Activated T-cell treated with anti-CD3 and anti-CD28 coated beads, Interleukin-2, amount 50 U/mL, for 72 hours (primary cell): ENCODE data around the gene GABARAP. TPM values are rescaled to one million over a fixed set of nuclear protein-coding genes. Genes with fewer than 3 reads are reported as not detected.
A peak's percentile ranks its signal among the peaks of the same experiment; 100 is the strongest.
"Not testable (repeated sequence)": the region's sequence is repeated elsewhere in the genome, so short reads cannot be mapped to it uniquely, and the experiment has no call there.

Source experiments
- ATAC-seq, 2 donors: fragments of 150-1000 bp; cut with Tn5 transposase; replicated peaks in 1 of 2; 2 replicates each; pipeline ENCODE4 v1.10.0; 2021; ENCODE audit warnings: moderate library complexity in 2 of 2, mild to moderate bottlenecking in 1 of 2
- DNase-seq, 2 donors: peaks; one replicate each; pipeline ENCODE4 v3.0.0; 2021 to 2022; ENCODE audit warnings: mixed read lengths in 1 of 2
- H3K27ac Mint-ChIP-seq: one replicate; pipeline ENCODE4 v1.8.0; 2022; ENCODE audit warnings: mild to moderate bottlenecking, moderate library complexity, mixed read lengths
- H3K27me3 Mint-ChIP-seq: one replicate; pipeline ENCODE4 v1.8.0; 2022; ENCODE audit warnings: low read depth, mixed read lengths
- H3K36me3 Mint-ChIP-seq, 2 donors: one replicate each; pipeline ENCODE4 v1.8.0; 2022; ENCODE audit warnings: mixed read lengths in 2 of 2, mild to moderate bottlenecking in 1 of 2; ENCODE audit not compliant: insufficient read depth in 2 of 2
- H3K4me1 Mint-ChIP-seq: one replicate; pipeline ENCODE4 v1.8.0; 2022; ENCODE audit warnings: low read depth, mixed read lengths
- H3K4me3 Mint-ChIP-seq, 2 donors: one replicate each; pipeline ENCODE4 v1.8.0; 2022; ENCODE audit warnings: mild to moderate bottlenecking in 2 of 2, mixed read lengths in 2 of 2, moderate library complexity in 2 of 2
- H3K9me3 Mint-ChIP-seq, 2 donors: one replicate each; pipeline ENCODE4 v1.8.0; 2022; ENCODE audit warnings: mixed read lengths in 2 of 2
- total RNA-seq, 2 donors: library from RNA; stranded (reverse); gene quantifications; one replicate each; pipeline ENCODE4 v1.2.3, GENCODE V29; 2022

GABARAP gene
- total RNA-seq, 2 donors from 2014 or later = 244 to 246 TPM

DNA sequence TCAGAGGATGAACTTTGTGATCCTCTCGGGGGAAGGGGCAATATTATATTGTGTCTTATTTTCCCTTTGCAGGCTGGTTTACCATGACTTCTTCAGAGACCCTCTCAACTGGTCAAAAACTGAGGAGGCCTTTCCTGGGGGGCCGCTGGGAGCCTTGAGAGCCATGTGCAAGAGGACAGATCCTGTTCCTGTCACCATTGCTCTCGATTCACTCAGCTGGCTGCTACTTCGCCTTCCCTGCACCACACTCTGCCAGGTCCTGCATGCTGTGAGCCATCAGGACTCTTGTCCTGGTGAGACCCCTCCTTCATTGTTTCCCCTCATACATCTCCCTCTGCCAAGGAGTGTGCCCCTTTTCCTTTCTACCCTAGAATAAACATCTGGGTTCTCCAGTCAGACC, 12.3 kb upstream of the GABARAP start:
- ATAC-seq (no peak), DNase-seq (no peak)
- Mint-ChIP-seq H3K4me1 (peaks cover 44% of the 10 kb centered on the region), H3K36me3 (peaks cover 7 to 22% of the 10 kb centered on the region in 2 donors), H3K4me3 (no peak overlapping the region), H3K27ac (peak overlapping the region; percentile 84), H3K27me3 (no peaks in the 10 kb centered on the region), H3K9me3 (no peaks in the 10 kb centered on the region)

DNA sequence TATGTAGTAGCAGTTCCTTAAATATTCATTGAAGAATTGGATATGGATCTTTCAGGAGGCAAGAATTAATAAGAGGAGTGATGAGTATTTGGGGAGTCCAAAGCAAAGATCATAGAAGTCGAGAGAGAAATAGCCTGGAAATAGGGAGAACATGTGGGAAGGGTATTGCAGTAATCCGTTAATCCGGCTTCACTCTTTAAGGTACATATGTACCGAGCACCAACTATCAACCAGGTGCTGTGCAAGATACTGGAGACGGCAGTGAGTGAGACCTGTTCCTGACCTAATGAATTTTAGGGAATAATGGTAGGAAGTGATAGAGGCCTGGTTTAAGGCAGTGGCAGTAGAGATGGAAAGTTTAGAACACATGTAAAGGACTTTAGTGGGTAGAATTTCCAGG, 10.8 kb upstream of the GABARAP start:
- Mint-ChIP-seq H3K36me3 (peaks cover 7 to 22% of the 10 kb centered on the region in 2 donors), H3K9me3 (no peaks in the 10 kb centered on the region)

DNA sequence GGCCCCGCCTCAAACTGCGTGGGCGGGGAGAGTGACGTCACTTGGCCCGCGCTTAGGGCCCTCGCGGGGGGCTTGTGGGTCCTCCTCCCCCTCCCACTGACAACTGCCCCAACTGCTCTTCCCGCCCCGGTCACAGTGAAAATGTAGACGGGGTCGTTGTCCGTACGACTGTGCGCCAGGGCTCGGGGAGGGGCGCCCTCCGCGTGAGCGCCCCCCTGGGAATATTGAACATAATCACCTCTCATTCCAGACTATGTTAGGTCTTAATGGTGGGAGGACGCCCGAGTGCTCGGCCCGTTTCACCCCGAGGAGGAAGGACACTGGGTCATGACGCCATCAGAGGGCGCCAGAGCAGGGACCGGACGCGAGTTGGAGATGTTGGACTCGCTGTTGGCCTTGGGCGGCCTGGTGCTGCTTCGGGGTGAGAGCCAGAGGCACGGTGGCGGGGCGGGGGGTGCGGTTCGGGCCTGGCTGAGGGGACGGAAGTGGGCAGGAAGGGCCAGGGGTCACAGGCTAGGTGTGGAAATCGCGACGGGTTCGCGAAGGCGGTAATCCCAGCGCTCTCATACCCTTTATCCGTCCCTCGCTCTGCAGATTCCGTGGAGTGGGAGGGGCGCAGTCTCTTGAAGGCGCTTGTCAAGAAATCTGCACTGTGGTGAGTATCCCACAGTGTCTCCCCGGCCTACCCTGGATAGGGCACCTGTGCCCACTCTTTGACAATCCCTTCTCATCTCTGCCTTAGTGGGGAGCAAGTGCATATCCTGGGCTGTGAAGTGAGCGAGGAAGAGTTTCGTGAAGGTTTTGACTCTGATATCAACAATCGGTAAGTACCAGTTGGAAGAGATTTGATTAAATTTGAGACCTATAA, 10.2 kb upstream of the GABARAP start, which contains the start of gene ELP5:
Gene ELP5 (plus strand): TSS at position 40 of the 868 bp plus-strand sequence. CDS start 336 bp downstream, at position 376.
- H3K36me3 Mint-ChIP-seq = peaks cover 7 to 22% of the 10 kb centered on the region in 2 donors
- peaks cover 46% of the 10 kb centered on the region for H3K4me1 Mint-ChIP-seq
- peak within 1 kb of the TSS; percentile 98 for H3K27ac Mint-ChIP-seq

More for the DNA sequence above, 10.8 kb upstream of the GABARAP start:
- ATAC-seq = no peak
- no peaks in the 10 kb centered on the region for H3K27me3 Mint-ChIP-seq
- peak overlapping the region; percentile 85 for H3K27ac Mint-ChIP-seq
- no peak for DNase-seq
- peaks cover 46% of the 10 kb centered on the region for H3K4me1 Mint-ChIP-seq
- H3K4me3 Mint-ChIP-seq = peak overlapping the region; percentile 88 to 99

DNA sequence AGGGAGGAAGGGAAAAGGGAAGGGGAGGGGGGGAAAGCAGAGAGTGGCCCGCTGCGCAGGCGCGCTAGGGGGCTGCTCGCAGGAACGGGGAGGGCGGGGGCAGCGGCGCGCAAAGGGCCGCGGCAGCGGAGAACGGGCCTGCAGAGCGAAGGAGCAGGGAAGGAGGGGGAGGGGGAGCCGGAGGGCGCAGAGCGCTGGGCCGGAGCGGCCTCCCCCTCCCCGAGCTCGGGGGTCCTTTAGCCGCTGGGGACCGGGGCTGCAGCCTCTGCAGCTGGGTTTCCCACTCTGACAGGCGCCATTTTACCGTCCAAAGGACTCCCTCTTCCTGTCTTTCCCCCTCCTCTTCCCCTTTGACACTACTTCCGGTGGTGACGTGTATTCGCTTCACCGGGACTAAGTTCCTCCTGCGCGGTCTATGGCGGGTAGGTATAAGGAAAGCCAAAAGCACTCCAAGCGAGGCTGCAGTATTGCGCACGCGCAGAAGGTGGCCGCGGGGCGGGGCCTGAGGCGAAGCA, 9.5 kb upstream of the GABARAP start, which contains the start of gene CTDNEP1:
Gene CTDNEP1 (minus strand): TSS at position 74 of the 515 bp plus-strand sequence. CDS start 438 bp downstream, outside the sequence.
- H3K4me3 Mint-ChIP-seq = peak within 1 kb of the TSS; percentile 93 to 99
- H3K27me3 Mint-ChIP-seq = no peaks in the 10 kb centered on the region
- H3K27ac Mint-ChIP-seq = peak within 1 kb of the TSS; percentile 98
- no peaks in the 10 kb centered on the region for H3K9me3 Mint-ChIP-seq
- peaks cover 7 to 18% of the 10 kb centered on the region in 2 donors for H3K36me3 Mint-ChIP-seq
- ATAC-seq (peak; percentile 96 to 97), DNase-seq (peak; percentile 98 to 99)
- H3K4me1 Mint-ChIP-seq = peaks cover 46% of the 10 kb centered on the region

More for the DNA sequence above, 10.2 kb upstream of the GABARAP start, which contains the start of gene ELP5:
- H3K4me3 Mint-ChIP-seq = peak within 1 kb of the TSS; percentile 93 to 99
- no peaks in the 10 kb centered on the region for H3K27me3 Mint-ChIP-seq
- DNase-seq (peak; percentile 92 to 94), ATAC-seq (peak; percentile 75 to 76)
- H3K9me3 Mint-ChIP-seq = no peaks in the 10 kb centered on the region

DNA sequence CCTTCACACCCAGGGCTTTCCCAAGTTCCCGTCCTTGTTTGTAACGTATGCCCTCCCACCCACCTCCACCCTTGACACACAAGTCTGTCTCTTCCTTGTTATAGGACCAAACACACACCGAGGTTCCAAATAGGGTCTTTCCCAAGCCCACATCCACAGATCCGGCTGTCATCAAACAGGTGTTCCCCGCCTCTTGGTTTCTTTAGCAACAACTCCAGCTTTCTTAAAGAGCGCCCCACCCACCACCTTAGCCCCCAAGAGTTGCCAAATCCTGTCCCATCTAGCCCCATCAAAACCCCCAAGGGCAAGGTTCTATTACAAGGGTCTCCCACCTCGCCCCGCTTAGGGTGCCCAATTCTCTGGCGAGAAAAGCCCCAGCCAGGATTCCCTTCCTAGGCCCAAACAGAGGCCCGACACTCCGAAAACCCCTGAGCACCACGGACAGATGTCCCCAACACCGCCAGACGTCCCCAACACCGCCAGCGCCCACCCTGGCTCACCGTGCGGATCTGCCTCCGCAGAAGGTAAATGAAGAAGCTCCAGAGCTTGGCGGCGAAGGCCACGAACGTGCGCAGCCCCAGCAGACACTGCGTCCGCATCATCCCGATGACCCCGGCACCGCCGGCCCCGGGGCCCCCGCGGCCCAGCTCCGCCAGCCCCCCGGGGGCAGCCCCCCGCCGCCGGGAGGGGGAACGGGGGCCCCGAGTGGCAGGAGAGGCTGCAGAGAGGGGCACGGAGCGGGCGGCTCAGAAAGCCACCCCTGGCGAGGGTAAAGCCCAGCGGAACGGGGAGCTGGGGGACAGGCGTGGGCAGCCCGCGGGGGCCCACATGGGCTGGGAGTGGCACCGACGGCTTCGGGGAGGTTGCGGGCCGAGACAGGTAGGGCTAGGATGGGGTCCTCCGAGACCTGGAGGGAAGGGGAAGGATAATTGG, 8.7 kb upstream of the GABARAP start:
- DNase-seq = no peak
- Mint-ChIP-seq H3K36me3 (peaks cover 9 to 20% of the 10 kb centered on the region in 2 donors), H3K27ac (peak overlapping the region; percentile 98), H3K4me1 (peaks cover 46% of the 10 kb centered on the region), H3K27me3 (no peaks in the 10 kb centered on the region), H3K9me3 (no peaks in the 10 kb centered on the region), H3K4me3 (peak overlapping the region; percentile 93 to 99)
- peak; percentile 4 for ATAC-seq

DNA sequence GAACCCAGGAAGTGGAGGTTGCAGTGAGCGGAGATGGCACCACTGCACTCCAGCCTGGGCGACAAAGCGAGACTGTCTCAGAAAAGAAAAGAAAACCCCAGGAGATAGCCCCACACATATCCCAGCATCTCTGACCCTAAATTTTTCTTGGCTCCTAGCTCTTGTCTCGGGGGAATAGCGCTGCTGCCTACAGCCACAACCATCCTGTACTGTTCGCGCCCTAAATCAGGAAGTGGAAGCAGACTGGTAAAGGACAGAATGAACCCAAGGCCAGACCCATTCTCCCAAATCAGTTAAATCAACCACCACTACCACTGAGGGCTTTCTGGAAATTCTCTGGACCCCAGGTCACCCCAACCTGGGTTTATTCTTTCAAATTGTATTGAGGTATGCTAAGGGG, 7.6 kb upstream of the GABARAP start:
- DNase-seq (no peak), ATAC-seq (no peak)
- Mint-ChIP-seq H3K4me3 (peak overlapping the region; percentile 93 to 99), H3K36me3 (peaks cover 9 to 22% of the 10 kb centered on the region in 2 donors), H3K27me3 (no peaks in the 10 kb centered on the region), H3K27ac (peak overlapping the region; percentile 98), H3K9me3 (no peaks in the 10 kb centered on the region), H3K4me1 (peaks cover 46% of the 10 kb centered on the region)

DNA sequence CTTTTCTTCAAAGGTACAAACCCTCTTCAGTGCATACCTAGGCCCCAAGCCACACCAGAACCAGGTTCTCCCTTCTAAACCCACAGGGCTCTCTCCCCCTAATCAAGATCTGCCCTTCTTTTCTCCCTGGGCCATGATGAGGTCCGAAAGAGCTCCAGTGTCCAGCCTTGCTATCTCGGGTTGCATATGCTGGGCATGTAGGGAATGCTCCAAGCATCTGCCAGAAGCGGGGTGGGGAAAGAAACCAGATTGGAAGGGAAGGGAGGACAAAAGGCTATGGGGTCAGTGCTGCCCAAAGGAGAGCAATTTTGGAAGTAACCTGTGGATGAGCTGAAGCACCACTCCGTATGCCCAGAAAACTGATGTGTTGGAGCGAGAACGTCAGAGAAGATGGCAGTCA, 7.0 kb upstream of the GABARAP start:
- no peak for ATAC-seq
- H3K27ac Mint-ChIP-seq = peak overlapping the region; percentile 92
- peaks cover 9 to 20% of the 10 kb centered on the region in 2 donors for H3K36me3 Mint-ChIP-seq

DNA sequence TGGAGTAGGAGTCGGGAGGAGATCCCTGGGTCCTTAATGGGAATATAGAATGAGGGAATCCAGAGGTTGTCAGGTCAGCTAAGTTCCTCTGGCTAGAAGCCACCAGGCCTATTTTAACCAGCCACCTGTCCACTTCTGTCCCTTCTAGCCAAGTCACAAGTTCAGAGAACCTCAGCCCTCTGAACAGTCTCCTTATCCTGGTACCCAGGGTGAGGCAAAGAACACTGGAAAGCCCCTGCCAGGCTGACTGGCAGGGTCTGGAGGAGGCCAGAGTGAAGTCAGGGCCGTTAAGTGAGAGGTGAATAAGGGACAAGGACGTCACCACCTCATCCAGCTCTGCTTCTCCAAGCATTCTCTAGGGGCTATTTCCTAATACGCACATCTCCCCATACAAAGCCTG, 6.5 kb upstream of the GABARAP start:
- Mint-ChIP-seq H3K27ac (peak overlapping the region; percentile 92), H3K4me1 (peaks cover 41% of the 10 kb centered on the region), H3K36me3 (peaks cover 9 to 20% of the 10 kb centered on the region in 2 donors), H3K27me3 (no peaks in the 10 kb centered on the region), H3K4me3 (peak overlapping the region; percentile 93 to 99), H3K9me3 (no peaks in the 10 kb centered on the region)
- DNase-seq = no peak
- no peak for ATAC-seq

More for the DNA sequence above, 7.0 kb upstream of the GABARAP start:
- no peak for DNase-seq
- no peaks in the 10 kb centered on the region for H3K27me3 Mint-ChIP-seq
- peaks cover 45% of the 10 kb centered on the region for H3K4me1 Mint-ChIP-seq
- no peaks in the 10 kb centered on the region for H3K9me3 Mint-ChIP-seq
- H3K4me3 Mint-ChIP-seq = peak overlapping the region; percentile 93 to 99

DNA sequence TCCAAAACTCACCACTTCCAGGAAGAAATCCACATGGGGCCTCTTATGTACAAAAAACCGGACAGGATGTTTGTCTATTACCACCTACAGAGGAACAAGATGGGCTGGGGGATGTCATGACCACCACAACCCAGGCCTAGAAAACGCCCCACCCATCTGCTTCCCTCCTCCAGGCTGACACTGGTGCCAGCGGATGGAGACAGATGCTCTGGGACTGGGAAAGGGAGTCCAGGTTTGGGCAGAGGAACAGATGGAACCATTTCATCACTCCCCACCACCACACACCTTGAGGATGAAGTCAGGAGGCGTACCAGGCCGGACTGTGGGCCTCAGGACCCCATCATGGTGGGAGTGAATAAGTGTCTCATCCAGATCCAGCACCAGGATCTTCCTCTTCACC, 4.5 kb upstream of the GABARAP start:
- Mint-ChIP-seq H3K4me1 (peaks cover 34% of the 10 kb centered on the region), H3K4me3 (no peak overlapping the region), H3K9me3 (no peaks in the 10 kb centered on the region), H3K27me3 (no peaks in the 10 kb centered on the region), H3K27ac (peak overlapping the region; percentile 17), H3K36me3 (peaks cover 7 to 18% of the 10 kb centered on the region in 2 donors)
- ATAC-seq (no peak), DNase-seq (no peak)

DNA sequence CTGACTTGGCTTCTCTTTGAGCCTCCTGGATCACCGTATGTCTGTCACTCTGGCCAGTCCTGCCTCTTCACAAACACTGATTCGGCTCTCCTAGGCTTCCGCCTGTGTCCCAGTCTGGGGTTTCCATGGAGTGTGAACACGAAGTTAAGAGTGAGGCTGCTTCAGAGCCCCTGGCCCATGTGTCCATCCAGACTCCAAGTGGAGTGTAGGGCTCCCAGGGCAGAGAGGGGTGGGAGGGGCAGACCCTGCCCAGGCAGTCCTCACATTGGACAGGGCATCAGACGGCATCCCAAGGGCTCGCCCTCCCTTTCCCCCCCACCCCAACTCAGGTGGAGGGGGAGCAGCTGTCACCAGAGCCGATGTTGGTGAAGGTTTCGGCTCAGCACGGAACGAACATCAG, 1.6 kb upstream of the GABARAP start:
- H3K36me3 Mint-ChIP-seq = peaks cover 8 to 16% of the 10 kb centered on the region in 2 donors
- not testable (repeated sequence) for DNase-seq, ATAC-seq, H3K27ac Mint-ChIP-seq, H3K27me3 Mint-ChIP-seq, H3K9me3 Mint-ChIP-seq
- H3K4me3 Mint-ChIP-seq = peak overlapping the region in 1 of 2 donors; percentile 100
- H3K4me1 Mint-ChIP-seq = peaks cover 39% of the 10 kb centered on the region

DNA sequence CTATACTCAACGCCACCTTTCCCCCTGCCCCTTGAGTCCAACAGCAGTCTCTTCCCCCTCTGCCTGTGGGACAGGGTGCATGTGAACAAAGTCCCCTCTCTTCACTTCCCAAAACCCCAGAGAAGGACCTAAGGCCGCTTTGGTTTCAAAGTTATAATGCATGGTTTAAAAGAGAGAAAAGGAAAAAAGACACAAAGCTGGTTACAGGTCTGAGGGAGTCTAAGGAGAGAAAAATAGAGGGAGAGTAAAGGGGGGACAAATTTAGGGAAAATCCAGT, 1.1 kb upstream of the GABARAP start:
- ATAC-seq = no peak
- H3K4me1 Mint-ChIP-seq = peaks cover 35% of the 10 kb centered on the region
- no peaks in the 10 kb centered on the region for H3K27me3 Mint-ChIP-seq
- peak overlapping the region; percentile 93 to 100 for H3K4me3 Mint-ChIP-seq
- H3K27ac Mint-ChIP-seq = peak overlapping the region; percentile 75
- peaks cover 11 to 18% of the 10 kb centered on the region in 2 donors for H3K36me3 Mint-ChIP-seq
- DNase-seq = no peak
- no peaks in the 10 kb centered on the region for H3K9me3 Mint-ChIP-seq

DNA sequence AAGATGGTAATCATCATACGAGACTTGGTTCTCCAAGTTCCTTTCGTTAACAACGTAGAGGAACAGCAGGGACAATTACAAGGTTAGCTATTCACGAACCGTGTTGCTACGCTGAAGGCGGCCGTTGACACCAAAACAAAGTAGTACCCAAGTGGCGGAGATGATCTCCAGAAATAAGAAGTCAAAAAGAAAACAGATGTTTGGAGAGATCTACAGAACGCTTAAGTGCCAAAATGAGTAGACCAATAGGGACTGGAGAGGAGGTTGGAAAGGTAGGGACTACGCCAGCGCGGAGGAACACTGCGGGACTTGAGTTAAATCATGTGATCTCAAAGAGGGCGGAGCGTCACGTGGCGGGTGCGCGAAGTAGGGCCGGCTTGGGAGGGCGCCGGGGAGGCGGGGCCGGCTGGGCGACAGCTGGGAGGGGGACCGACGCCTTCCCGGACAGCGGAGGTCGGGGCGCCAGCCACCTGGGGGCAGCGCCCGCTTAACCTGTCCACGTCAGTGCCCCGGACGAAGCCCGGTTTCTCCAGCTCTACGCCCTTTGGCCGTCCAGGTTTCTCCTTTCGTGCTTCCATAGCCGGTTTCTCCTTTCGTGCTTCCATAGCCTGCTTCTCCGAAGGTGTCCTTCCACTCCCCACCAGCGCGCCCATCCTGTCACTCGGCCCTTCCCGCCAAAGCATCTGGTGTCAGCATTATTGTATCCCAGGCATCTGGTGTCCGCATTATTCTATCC, 636 bp upstream of the GABARAP start:
- H3K36me3 Mint-ChIP-seq = peaks cover 11 to 18% of the 10 kb centered on the region in 2 donors
- peak overlapping the region; percentile 93 to 100 for H3K4me3 Mint-ChIP-seq
- peaks cover 34% of the 10 kb centered on the region for H3K4me1 Mint-ChIP-seq
- peak; percentile 93 to 96 for DNase-seq
- H3K27ac Mint-ChIP-seq = peak overlapping the region; percentile 99
- H3K9me3 Mint-ChIP-seq = no peaks in the 10 kb centered on the region
- H3K27me3 Mint-ChIP-seq = no peaks in the 10 kb centered on the region
- ATAC-seq = peak; percentile 58
